GM12874 (cell line): ENCODE data around the gene ASTN1.

Source experiments
- CTCF ChIP-seq: IDR thresholded peaks from 2 replicates; pipeline ENCODE4 v1.5.1; 2011; ENCODE audit warnings: low read depth, mild to moderate bottlenecking, control low read depth, low read length, moderate library complexity; ENCODE audit not compliant: insufficient read depth

Gene ASTN1

GRCh38 chr1:177023726-177024125 is 140.8 kb downstream of the ASTN1 start:
- TF ChIP-seq CTCF, result no peak

DNA sequence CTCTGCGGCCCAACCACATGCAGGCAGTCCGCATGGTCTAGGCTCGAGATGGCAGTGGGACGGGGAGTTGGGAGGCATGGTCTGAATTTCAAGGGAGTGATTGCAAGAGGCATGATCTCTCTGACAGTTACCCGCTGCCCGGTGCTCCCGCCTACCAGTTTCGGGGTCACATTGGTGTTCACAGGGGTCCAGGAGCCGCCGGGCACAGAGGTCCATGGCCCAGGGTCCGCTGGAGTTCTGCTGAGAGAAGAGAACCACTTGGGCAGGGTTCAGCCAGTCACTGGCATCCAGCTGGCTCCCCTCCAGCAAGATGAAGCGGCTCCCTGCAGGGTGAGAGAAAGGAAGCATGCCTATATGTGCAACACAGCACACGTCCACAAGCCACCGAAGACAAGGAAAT is 141.3 kb downstream of the ASTN1 start:
- no peak for TF ChIP-seq CTCF

DNA sequence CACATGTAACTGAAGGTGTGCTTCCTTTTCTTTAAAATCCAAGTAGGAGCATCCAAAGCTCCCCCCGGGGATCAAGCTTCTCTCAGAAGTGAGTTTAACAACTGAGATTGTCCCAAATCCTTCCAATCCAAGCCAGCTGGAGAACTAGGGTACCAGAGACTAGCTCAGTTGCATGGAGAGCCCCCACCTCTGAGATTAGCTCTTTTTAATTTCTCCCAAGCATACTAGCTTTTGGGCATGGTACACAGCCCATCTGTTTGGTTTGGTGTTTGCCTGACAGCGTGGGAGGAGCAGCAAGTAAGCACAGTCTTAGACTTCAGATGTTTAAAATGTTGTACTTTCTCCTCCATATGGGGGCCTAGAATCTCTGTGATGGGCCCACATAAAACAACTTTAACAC is 142.8 kb downstream of the ASTN1 start:
- TF ChIP-seq CTCF, result no peak

GRCh38 chr1:177020851-177021589 is 143.5 kb downstream of the ASTN1 start:
- TF ChIP-seq CTCF, result no peak

DNA sequence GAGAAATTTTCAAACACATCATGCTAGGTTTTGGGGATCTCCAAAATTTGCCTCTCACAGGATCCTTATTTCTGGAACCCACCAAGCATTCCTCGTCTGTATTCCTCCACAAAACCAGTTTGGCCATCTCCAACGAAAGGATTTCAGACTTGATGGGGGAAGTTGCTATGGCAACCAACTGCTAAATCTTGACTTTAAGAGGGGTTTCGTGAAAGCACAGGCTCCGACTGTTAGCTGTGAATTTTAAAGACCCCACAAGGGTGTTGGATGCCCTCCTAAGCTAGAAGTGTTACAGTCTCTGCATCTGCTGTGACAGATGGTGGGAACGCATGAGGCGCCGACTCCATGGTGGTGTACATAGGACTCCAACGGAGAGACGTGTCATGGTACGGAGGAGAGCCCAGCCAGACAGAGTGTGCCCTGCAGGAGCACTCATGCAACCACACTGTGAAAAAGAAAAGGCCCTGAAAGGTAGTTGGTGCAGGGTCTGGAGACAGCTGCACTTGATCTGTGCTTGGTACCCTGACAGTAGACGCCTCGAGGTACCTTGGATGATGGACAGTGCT is 147.1 kb downstream of the ASTN1 start:
- TF ChIP-seq CTCF, result no peak

- no peak for TF ChIP-seq CTCF
These were observed 150.2 kb downstream of the ASTN1 start for GRCh38 chr1:177014325-177014724.

DNA sequence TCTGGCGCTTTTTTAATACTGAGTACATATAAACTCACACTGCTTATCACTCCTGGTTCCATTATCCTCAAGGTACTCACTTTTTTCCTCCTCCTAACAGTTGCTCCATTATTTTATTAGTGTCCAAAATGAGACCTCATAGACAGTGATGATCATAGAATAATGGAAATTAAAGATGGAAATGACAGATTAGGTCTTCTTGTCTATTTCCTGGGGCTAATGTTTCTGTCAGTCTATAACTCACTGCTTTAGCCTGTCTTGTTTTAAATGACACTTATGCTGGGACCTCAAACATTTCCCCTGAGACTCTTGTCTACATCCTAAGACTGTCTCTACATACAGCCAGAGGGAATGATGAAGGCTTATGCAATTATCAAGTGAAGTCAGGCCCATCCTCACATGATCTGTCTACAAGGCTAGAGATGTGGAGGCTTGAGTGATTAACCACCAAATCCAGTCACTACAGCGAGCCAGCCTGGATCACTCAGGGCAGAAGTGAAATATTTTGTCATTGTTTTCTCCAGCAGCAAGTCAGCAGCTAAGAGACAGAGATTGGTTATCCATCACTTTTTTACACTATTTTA is 152.1 kb downstream of the ASTN1 start:
- no peak for TF ChIP-seq CTCF
